Left lung (tissue), 10 donors: ENCODE data around the gene KRT15. TPM values are rescaled to one million over a fixed set of nuclear protein-coding genes. Genes with fewer than 3 reads are reported as not detected.

ENCODE experiments used
- ATAC-seq: fragments of 200-7000 bp; cut with Tn5 transposase; one replicate; pipeline ENCODE4 v1.9.1; 2020; ENCODE audit warnings: moderate library complexity
- DNase-seq, 4 donors: peaks; one replicate each; pipeline ENCODE4 v3.0.0-alpha.2; 2013 to 2020
- H3K27ac ChIP-seq, 2 donors: fragments of 200-600 bp; sonication (generic) in 1 of 2; one replicate each; pipeline versions ENCODE4 v1.5.0 to v1.8.0; 2020 to 2021
- H3K27me3 ChIP-seq, 2 donors: fragments of 200-600 bp; sonication (generic) in 1 of 2; one replicate each; pipeline versions ENCODE4 v1.5.0 to v1.8.0; 2020 to 2021
- H3K36me3 ChIP-seq, 2 donors: fragments of 200-600 bp; sonication (generic) in 1 of 2; one replicate each; pipeline versions ENCODE4 v1.5.0 to v1.8.0; 2020 to 2021
- H3K4me1 ChIP-seq, 2 donors: fragments of 200-600 bp; one replicate each; pipeline ENCODE4 v1.8.0; 2021
- H3K4me3 ChIP-seq, 2 donors: fragments of 200-600 bp; sonication (generic) in 1 of 2; one replicate each; pipeline versions ENCODE4 v1.5.0 to v1.8.0; 2020 to 2021; ENCODE audit warnings: mild to moderate bottlenecking in 1 of 2
- H3K9me3 ChIP-seq, 2 donors: fragments of 200-600 bp; sonication (generic) in 1 of 2; one replicate each; pipeline versions ENCODE4 v1.5.0 to v1.8.0; 2020 to 2021
- intact Hi-C, 2 donors: fragments of 100-400 bp; cut with DNase I; formaldehyde crosslinking; loops; one replicate each; pipeline versions ENCODE4 v1.11.2 to v1.14.2; 2022
- polyA plus RNA-seq, 6 donors: library from polyadenylated mRNA; unstranded; fragments of 120-200 nt; gene quantifications; one replicate each; pipeline ENCODE4 v1.2.1, GENCODE V29; 2013; ENCODE audit not compliant: insufficient read length in 6 of 6
- total RNA-seq, 2 donors: library from RNA; stranded (reverse); fragmentation: NEBNext Ultra II Directional; extraction: Animal tissue kit (Norgen Biotek cat#: 25700); gene quantifications; one replicate each; pipeline ENCODE4 v1.2.1, GENCODE V29; 2021
- TF ChIP-seq, protein P1 (sequence below), 2 donors: fragments of 200-600 bp; sonication (generic) in 1 of 2; IDR thresholded peaks; one replicate each; pipeline versions ENCODE4 v1.5.0 to v1.8.0; 2021; ENCODE audit warnings: antibody characterized with exemption in 2 of 2
- donor health status: DM: no; HTN: yes; CAD: no.
- donor health status: DM: no; HTN: no; CAD: no.

The KRT15 gene
- total and polyA plus RNA-seq, 8 donors: 1.3 to 27.8 (median 2.3) TPM

DNA sequence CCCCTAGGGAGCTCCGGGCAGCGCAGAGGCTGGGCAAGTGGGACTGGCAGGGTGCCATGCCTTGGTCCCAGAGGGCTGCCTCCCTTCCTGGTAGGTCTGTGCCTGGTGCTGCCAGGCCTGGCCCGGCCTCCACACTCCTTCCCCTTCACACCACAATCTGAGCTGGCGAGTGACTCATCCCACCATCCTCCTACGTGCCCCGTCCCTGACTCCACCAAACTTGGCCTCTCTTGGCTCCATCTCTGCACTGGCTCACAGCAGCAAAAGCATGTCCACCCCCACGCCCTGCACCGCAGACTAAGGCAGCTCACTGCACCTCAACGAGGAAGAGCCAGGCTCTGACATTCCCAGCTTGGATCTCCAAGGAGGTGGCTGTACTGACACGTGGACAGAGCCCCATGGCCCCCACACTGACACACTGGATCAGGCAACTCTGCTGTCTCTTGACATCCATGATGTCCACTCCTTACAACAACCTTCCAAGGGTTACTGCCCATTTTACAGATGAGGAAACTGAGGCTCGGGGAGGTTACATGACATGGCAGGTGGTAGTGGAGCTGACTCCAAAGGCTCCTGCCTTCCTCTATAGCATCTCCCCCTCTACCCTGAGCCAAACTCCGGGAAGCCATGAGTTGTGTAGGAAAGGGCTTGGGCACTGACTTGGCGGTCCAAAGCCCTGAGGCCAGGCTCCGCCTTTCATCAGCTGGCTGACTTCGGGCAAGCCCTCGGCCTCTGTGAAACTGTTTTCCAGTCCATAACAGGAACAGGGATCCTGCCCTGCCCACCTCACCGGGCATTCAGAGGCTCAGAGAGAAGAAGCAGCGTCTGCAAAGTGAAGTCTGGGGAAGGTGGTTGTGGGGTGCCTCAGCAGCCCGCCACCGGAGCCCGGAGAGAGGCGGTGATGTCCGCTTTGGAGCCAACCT lies 29.5 kb upstream of the KRT15 start:
- H3K4me1 ChIP-seq: peaks cover 16 to 22% of the 10 kb centered on the region in 2 donors
- DNase-seq: peak in 2 of 4 donors; percentile 79 to 88
- no peaks in the 10 kb centered on the region for H3K36me3 ChIP-seq
- ATAC-seq: peak; percentile 64
- intact Hi-C loops: loop anchor here in 1 of 2 donors (10.0 kb wide), 1 partner anchor 643 kb away; no protein-coding TSS in a partner anchor
- TF ChIP-seq, protein P1, sequence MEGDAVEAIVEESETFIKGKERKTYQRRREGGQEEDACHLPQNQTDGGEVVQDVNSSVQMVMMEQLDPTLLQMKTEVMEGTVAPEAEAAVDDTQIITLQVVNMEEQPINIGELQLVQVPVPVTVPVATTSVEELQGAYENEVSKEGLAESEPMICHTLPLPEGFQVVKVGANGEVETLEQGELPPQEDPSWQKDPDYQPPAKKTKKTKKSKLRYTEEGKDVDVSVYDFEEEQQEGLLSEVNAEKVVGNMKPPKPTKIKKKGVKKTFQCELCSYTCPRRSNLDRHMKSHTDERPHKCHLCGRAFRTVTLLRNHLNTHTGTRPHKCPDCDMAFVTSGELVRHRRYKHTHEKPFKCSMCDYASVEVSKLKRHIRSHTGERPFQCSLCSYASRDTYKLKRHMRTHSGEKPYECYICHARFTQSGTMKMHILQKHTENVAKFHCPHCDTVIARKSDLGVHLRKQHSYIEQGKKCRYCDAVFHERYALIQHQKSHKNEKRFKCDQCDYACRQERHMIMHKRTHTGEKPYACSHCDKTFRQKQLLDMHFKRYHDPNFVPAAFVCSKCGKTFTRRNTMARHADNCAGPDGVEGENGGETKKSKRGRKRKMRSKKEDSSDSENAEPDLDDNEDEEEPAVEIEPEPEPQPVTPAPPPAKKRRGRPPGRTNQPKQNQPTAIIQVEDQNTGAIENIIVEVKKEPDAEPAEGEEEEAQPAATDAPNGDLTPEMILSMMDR (IDR thresholded peaks at IDR 0.05): no peak
- H3K9me3 ChIP-seq: peaks cover 0 to 6% of the 10 kb centered on the region in 2 donors
- H3K27ac ChIP-seq: peak overlapping the region; percentile 19 to 46
- peaks cover 0 to 20% of the 10 kb centered on the region in 2 donors for H3K27me3 ChIP-seq
- peak overlapping the region in 1 of 2 donors; percentile 14 for H3K4me3 ChIP-seq

DNA sequence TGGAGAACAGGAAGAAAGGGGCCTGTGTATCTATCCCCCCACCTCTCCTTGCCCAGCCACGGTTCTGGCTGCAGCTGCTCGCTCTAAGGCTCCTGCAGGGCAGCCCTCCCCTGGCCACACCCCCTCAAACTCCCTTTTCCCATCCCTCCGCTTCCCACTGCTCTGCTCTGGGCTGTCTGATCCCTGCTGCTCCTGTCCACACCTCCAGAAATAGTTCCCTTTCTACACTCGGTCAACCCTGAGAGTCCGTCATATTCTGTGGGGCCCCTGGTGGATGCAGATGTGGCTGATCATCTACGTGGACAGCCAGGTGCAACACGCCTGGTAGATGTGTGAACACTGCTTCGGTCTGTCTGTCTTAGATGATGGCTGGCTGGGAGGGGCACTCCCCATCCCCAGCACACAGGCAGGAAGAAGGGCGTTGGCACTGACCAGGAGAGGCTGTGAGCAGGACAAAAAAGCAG lies 28.7 kb upstream of the KRT15 start:
- no peak for DNase-seq

DNA sequence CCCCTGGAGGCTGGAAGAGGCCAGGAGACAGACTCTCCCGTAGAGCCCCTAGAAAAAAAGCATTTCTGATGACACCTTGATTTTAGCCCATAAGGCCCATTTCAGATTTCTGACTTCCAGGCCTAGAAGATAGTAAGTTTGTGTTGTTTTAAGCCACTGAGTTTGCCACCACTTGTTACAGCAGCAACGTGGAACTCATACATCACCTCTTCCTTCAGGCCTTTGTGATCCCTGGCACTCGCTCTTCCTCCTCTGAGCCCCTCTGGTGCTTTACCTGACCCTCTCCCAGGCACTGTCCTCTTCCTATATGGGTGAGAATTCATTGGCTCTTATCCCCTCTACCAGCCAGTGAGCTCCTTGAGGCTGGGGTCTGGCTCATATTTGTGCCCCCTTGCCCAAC lies 28.1 kb upstream of the KRT15 start:
- TF ChIP-seq, protein P1 (IDR thresholded peaks at IDR 0.05): no peak
- intact Hi-C loops: loop anchor here in 1 of 2 donors (10.0 kb wide), 1 partner anchor 642 kb away; no protein-coding TSS in a partner anchor
- H3K27me3 ChIP-seq: peaks cover 0 to 24% of the 10 kb centered on the region in 2 donors

More for the DNA sequence above, 28.7 kb upstream of the KRT15 start:
- no peak for ATAC-seq
- no peak overlapping the region for H3K27ac ChIP-seq
- TF ChIP-seq, protein P1 (IDR thresholded peaks at IDR 0.05): no peak
- H3K36me3 ChIP-seq: no peaks in the 10 kb centered on the region
- H3K9me3 ChIP-seq: peaks cover 0 to 6% of the 10 kb centered on the region in 2 donors
- intact Hi-C loops: loop anchor here in 1 of 2 donors (10.0 kb wide), 1 partner anchor 643 kb away; no protein-coding TSS in a partner anchor
- H3K4me3 ChIP-seq: no peak overlapping the region
- peaks cover 16 to 22% of the 10 kb centered on the region in 2 donors for H3K4me1 ChIP-seq
- H3K27me3 ChIP-seq: peaks cover 0 to 24% of the 10 kb centered on the region in 2 donors

DNA sequence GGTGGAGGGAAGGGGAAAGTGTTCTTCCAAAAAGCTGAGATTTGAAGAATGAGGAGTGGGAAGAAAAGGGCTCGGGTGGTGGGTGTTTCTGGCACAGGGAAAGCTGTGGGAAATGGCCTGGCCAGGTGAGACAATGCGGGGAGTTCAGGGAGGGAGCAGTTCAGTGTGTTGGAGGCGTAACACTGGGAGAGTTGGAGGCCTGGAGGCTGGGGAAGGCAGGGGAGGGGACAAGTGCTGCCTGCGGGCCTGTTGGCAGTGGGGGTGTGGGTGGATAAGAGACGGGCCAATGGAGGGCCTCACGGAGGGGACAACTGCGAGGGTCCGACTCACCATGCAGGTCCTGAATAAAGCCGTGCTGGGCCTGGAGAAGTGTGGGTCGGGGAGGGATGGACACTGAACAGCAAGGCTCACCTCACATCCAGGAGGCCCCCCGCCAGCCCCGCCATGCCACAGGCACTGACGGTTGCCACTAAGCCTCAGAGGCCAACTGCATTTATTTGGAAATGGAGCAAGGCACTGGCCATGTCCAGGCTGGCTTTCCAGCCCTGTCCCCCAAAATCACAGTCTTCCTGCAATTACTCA lies 27.2 kb upstream of the KRT15 start:
- Histone ChIP-seq H3K27me3 (peaks cover 0 to 24% of the 10 kb centered on the region in 2 donors), H3K4me1 (peaks cover 16 to 22% of the 10 kb centered on the region in 2 donors), H3K36me3 (no peaks in the 10 kb centered on the region), H3K27ac (no peak overlapping the region), H3K4me3 (no peak overlapping the region), H3K9me3 (peaks cover 0 to 6% of the 10 kb centered on the region in 2 donors)
- TF ChIP-seq, protein P1 (IDR thresholded peaks at IDR 0.05): no peak
- intact Hi-C loops: loop anchor here in 1 of 2 donors (10.0 kb wide), 1 partner anchor 641 kb away; no protein-coding TSS in a partner anchor
- ATAC-seq: no peak
- no peak for DNase-seq

More for the DNA sequence above, 28.1 kb upstream of the KRT15 start:
- Histone ChIP-seq H3K9me3 (peaks cover 0 to 6% of the 10 kb centered on the region in 2 donors), H3K4me1 (peaks cover 16 to 22% of the 10 kb centered on the region in 2 donors), H3K36me3 (no peaks in the 10 kb centered on the region), H3K27ac (no peak overlapping the region), H3K4me3 (no peak overlapping the region)
- ATAC-seq (no peak), DNase-seq (no peak)
